Tibial artery (tissue), 4 donors: Measurements from ENCODE around the gene KRT7.
"Not testable (repeated sequence)": the region's sequence is repeated elsewhere in the genome, so short reads cannot be mapped to it uniquely, and the experiment has no call there.

Source experiments
- DNase-seq, 2 donors: peaks; one replicate each; pipeline ENCODE4 v3.0.0-alpha.2; 2019
- H3K27ac ChIP-seq, 2 donors: fragments of 200-600 bp; sonication (generic) in 1 of 2; 1 replicate in 1 of 2; 2 replicates in 1 of 2; pipeline ENCODE4 v1.5.1; 2018 to 2019; ENCODE audit warnings: mild to moderate bottlenecking in 1 of 2
- H3K27me3 ChIP-seq, 2 donors: fragments of 200-600 bp; sonication (generic) in 1 of 2; one replicate each; pipeline versions ENCODE4 v1.5.1 to v1.6.0; 2016 to 2019
- H3K36me3 ChIP-seq, 3 donors: fragments of 200-600 bp; sonication (generic) in 2 of 3; one replicate each; pipeline ENCODE4 v1.5.1; 2016 to 2019; ENCODE audit warnings: mild to moderate bottlenecking in 2 of 3
- H3K4me1 ChIP-seq, 4 donors: fragments of 200-600 bp; sonication (generic) in 2 of 4; 1 replicate in 3 of 4; 2 replicates in 1 of 4; pipeline ENCODE4 v1.5.1; 2016 to 2019
- H3K4me3 ChIP-seq, 2 donors: fragments of 200-600 bp; sonication (generic) in 1 of 2; 1 replicate in 1 of 2; 2 replicates in 1 of 2; pipeline ENCODE4 v1.5.1; 2018 to 2019; ENCODE audit warnings: mild to moderate bottlenecking in 2 of 2
- H3K9me3 ChIP-seq, 3 donors: fragments of 200-600 bp; sonication (generic) in 1 of 3; one replicate each; pipeline ENCODE4 v1.5.1; 2016 to 2019
- intact Hi-C: fragments of 100-400 bp; cut with DNase I; formaldehyde crosslinking; loops from one replicate; pipeline ENCODE4 v1.15.0; 2023; ENCODE audit warnings: low total_unique reads
- TF ChIP-seq, protein P1 (sequence below), 2 experiments: fragments of 200-600 bp in 1 of 2; fragments of 450-650 bp in 1 of 2; IDR thresholded peaks; one replicate each; pipeline ENCODE4 v1.5.1; 2017 to 2019; ENCODE audit warnings: antibody characterized with exemption in 2 of 2, mild to moderate bottlenecking in 1 of 2, moderate library complexity in 1 of 2

The KRT7 gene

DNA sequence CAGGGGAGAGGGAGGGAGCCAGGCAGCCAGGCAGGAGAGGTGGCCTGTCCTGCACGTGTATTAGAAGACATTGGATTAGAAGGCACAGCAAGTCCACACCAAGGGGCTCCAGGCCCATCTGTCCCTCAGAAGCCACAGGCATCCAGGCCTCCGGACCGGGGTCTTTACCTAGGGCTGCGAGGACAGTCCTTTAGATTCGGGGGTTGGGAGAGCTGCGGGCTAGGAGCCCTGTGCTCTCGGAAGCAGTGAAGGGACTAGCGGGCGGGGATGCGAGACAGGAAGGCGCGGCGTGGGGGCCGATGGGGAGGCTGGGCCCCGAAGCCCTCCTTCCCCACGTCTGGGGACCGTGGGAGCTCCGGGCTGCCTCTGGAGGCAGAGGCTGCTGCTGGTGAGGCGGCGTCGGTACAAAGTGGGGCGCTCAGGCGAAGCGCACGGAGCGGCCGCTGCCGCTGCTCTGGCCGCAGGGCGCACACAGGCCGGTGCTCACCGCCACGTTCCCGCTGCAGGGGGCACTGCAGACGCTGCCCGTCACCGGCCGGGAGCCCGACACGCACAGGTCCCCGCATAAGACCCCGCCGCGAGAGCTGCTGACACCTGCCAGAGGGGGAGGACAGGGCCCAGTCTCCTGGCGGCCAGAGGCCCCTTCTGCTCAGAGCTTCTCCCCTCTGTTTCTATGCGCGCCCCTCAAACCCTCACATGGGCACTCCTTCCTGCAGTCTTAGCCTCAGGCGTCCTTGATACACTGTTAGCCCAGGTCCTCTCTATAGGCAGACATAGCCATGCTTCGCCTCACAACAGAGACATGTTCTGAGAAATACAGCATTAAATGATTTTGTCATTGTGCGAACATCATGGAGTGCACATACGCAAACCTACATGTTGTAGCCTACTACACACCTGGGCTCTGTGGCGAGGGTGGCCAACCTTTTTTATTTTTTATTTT is 17.3 kb downstream of the KRT7 start:
- Histone ChIP-seq H3K27me3 (peaks cover 0 to 3% of the 10 kb centered on the region in 2 donors), H3K4me3 (no peak overlapping the region), H3K9me3 (no peaks in the 10 kb centered on the region), H3K27ac (peak overlapping the region; percentile 70 to 73), H3K36me3 (no peaks in the 10 kb centered on the region), H3K4me1 (peaks cover 0 to 52% (median 43%) of the 10 kb centered on the region in 4 donors)
- TF ChIP-seq, protein P1, sequence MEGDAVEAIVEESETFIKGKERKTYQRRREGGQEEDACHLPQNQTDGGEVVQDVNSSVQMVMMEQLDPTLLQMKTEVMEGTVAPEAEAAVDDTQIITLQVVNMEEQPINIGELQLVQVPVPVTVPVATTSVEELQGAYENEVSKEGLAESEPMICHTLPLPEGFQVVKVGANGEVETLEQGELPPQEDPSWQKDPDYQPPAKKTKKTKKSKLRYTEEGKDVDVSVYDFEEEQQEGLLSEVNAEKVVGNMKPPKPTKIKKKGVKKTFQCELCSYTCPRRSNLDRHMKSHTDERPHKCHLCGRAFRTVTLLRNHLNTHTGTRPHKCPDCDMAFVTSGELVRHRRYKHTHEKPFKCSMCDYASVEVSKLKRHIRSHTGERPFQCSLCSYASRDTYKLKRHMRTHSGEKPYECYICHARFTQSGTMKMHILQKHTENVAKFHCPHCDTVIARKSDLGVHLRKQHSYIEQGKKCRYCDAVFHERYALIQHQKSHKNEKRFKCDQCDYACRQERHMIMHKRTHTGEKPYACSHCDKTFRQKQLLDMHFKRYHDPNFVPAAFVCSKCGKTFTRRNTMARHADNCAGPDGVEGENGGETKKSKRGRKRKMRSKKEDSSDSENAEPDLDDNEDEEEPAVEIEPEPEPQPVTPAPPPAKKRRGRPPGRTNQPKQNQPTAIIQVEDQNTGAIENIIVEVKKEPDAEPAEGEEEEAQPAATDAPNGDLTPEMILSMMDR (IDR thresholded peaks at IDR 0.05): no peak
- DNase-seq: peak in 1 of 2 donors; percentile 59
- intact Hi-C loops: no loop called here

GRCh38 chr12:52251367-52252051 is 18.5 kb downstream of the KRT7 start:
- H3K36me3 ChIP-seq: no peaks in the 10 kb centered on the region
- peaks cover 0 to 9% of the 10 kb centered on the region in 2 donors for H3K27me3 ChIP-seq
- TF ChIP-seq, protein P1 (IDR thresholded peaks at IDR 0.05): no peak
- H3K9me3 ChIP-seq: no peaks in the 10 kb centered on the region
- peaks cover 0 to 40% (median 33%) of the 10 kb centered on the region in 4 donors for H3K4me1 ChIP-seq
- DNase-seq: peak in 1 of 2 donors; percentile 31
- intact Hi-C loops: no loop called here
- no peak overlapping the region for H3K27ac ChIP-seq
- no peak overlapping the region for H3K4me3 ChIP-seq

DNA sequence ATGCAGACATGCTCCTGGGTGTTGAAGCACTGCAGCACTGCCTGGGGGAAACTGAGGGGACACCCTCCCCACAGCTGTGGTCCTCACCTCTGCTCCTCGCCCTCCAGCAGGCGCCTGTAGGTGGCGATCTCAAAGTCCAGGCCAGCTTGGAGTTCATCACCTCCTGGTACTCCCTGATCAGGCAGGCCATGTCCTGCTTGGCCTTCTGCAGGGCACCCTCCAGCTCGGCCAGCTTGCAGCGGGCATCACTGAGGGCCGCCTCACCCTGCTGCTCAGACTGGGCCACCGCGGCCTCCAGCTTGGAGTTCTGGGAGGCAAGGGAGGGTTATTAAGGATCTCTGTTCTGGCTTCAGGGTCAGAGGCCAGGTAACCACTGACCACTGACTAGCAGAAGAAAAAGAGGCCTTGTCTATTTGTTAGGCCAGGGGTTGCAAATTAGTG is 19.2 kb downstream of the KRT7 start:
- DNase-seq: peak in 1 of 2 donors; percentile 64
- intact Hi-C loops, H3K36me3 ChIP-seq, H3K4me3 ChIP-seq, H3K27ac ChIP-seq, H3K9me3 ChIP-seq: not testable (repeated sequence)
- H3K4me1 ChIP-seq: peaks cover 0 to 33% (median 27%) of the 10 kb centered on the region in 4 donors
- peaks cover 0 to 16% of the 10 kb centered on the region in 2 donors for H3K27me3 ChIP-seq

GRCh38 chr12:52252728-52253343 is 19.8 kb downstream of the KRT7 start:
- TF ChIP-seq, protein P1 (IDR thresholded peaks at IDR 0.05): no peak
- peaks cover 0 to 23% of the 10 kb centered on the region in 2 donors for H3K27me3 ChIP-seq
- H3K4me1 ChIP-seq: peaks cover 0 to 27% (median 21%) of the 10 kb centered on the region in 4 donors
- H3K9me3 ChIP-seq: no peaks in the 10 kb centered on the region
- no peak overlapping the region for H3K27ac ChIP-seq
- peak in 1 of 2 donors; percentile 43 for DNase-seq
- H3K36me3 ChIP-seq: no peaks in the 10 kb centered on the region
- intact Hi-C loops: no loop called here
- H3K4me3 ChIP-seq: no peak overlapping the region

DNA sequence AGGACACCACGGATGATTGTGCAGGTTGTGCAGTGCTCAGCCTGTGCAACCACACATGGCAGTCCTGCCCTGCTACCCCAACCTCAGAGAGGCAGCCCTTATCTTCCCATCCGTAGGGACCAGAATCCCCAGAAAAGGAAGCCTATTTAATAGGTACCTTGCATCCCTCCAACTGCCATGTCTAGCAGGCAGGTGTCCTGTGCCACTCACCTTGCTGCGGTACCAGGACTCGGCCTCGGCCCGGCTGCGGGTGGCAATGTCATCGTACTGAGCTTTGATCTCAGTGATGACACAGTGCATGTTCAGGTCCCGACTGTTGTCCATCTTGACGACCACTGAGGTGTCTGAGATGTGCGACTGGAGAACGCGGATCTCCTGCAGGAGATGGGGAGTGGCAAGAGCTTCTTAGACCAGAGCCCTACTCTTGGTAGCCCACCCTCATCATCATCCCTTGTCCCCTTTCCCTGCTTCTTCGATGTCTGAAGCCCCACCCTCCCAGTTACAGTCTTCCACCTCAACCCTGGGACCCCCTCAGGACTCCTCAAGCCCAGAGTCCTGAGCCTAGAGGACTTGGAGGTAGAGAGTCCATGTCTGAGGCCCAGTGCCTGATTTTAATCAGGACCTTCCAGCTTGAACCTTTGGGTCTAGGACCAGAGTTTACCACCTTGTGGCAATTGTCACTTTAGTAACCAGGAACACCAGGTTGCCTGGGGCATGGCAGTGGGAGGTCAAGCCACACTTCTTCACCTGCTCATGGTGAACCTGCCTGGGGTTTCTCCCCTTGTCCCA is 20.5 kb downstream of the KRT7 start:
- DNase-seq: peak in 1 of 2 donors; percentile 54
- H3K27ac ChIP-seq: no peak overlapping the region
- TF ChIP-seq, protein P1 (IDR thresholded peaks at IDR 0.05): no peak
- no peaks in the 10 kb centered on the region for H3K36me3 ChIP-seq
- peaks cover 3 to 30% of the 10 kb centered on the region in 2 donors for H3K27me3 ChIP-seq
- peaks cover 0 to 26% (median 18%) of the 10 kb centered on the region in 4 donors for H3K4me1 ChIP-seq
- intact Hi-C loops: no loop called here
- no peaks in the 10 kb centered on the region for H3K9me3 ChIP-seq
- H3K4me3 ChIP-seq: no peak overlapping the region
